IMR-90 (cell line): ENCODE measurements around the gene RAB6D. TPM values are rescaled to one million over a fixed set of nuclear protein-coding genes. Genes with fewer than 3 reads are reported as not detected.
"Not testable (repeated sequence)": the region's sequence is repeated elsewhere in the genome, so short reads cannot be mapped to it uniquely, and the experiment has no call there.

Experiments
- ATAC-seq: fragments of 200-7000 bp; cut with Tn5 transposase; 2 replicates; pipeline ENCODE4 v1.9.1; 2020; ENCODE audit warnings: low read depth, mild to moderate bottlenecking, moderate library complexity
- BruUV-seq: library from RNA; stranded (reverse); fragments of 400-500 nt; replicated peaks from 2 replicates; lab custom pipeline; 2021; lab: Mats Ljungman, UMichigan
- CTCF ChIA-PET: fragments of 300-600 bp; formaldehyde crosslinking; extraction: SDS; loops from one replicate; lab custom pipeline; 2021; ENCODE audit warnings: antibody characterized with exemption; lab: Yijun Ruan, JAX
- POLR2A ChIA-PET: fragments of 300-600 bp; sonication (Branson Sonifier 250); formaldehyde crosslinking; loops from one replicate; lab custom pipeline; 2022; ENCODE audit warnings: antibody characterized with exemption; ENCODE audit not compliant: unreplicated experiment; lab: Charles Lee
- DNase-seq: peaks from one replicate; pipeline ENCODE4 v3.0.0; 2013
- H2AFZ ChIP-seq: replicated peaks from 2 replicates; pipeline ENCODE3; 2013; ENCODE audit warnings: low read length, mild to moderate bottlenecking; ENCODE audit not compliant: poor library complexity
- H2AK5ac ChIP-seq: 2 replicates; pipeline ENCODE4 v1.6.1; 2013; ENCODE audit warnings: low read depth, low read length, inconsistent platforms
- H2AK9ac ChIP-seq: replicated peaks from 2 replicates; pipeline ENCODE3; 2013; ENCODE audit warnings: mild to moderate bottlenecking, low read depth, low read length, moderate library complexity; ENCODE audit not compliant: poor library complexity
- H2BK120ac ChIP-seq: 2 replicates; pipeline ENCODE4 v1.6.1; 2013; ENCODE audit warnings: low read depth, low read length, inconsistent platforms
- H2BK15ac ChIP-seq: 3 replicates; pipeline ENCODE4 v1.6.1; 2013; ENCODE audit warnings: low read depth, low read length, inconsistent platforms
- H2BK20ac ChIP-seq: 2 replicates; pipeline ENCODE4 v1.6.1; 2013; ENCODE audit warnings: low read depth, mild to moderate bottlenecking, inconsistent platforms, low read length, moderate library complexity
- H2BK5ac ChIP-seq: 2 replicates; pipeline ENCODE4 v1.6.1; 2013; ENCODE audit warnings: mild to moderate bottlenecking, low read depth, low read length, inconsistent platforms; ENCODE audit not compliant: poor library complexity, severe bottlenecking
- H3K14ac ChIP-seq: replicated peaks from 2 replicates; pipeline ENCODE4 v1.6.1; 2013; ENCODE audit warnings: low read depth, low read length, inconsistent platforms
- H3K18ac ChIP-seq: 2 replicates; pipeline ENCODE4 v1.6.1; 2013; ENCODE audit warnings: low read depth, low read length, control low read depth
- H3K23ac ChIP-seq: 2 replicates; pipeline ENCODE4 v1.6.1; 2013; ENCODE audit warnings: low read depth, low read length, inconsistent platforms
- H3K27ac ChIP-seq: 2 replicates; pipeline ENCODE4 v1.5.1; 2013; ENCODE audit warnings: mild to moderate bottlenecking, control low read depth, low read length; ENCODE audit not compliant: insufficient read depth
- H3K27me3 ChIP-seq: 2 replicates; pipeline ENCODE4 v1.6.1; 2013; ENCODE audit warnings: low read length; ENCODE audit not compliant: control insufficient read depth, insufficient read depth
- H3K36me3 ChIP-seq: 2 replicates; pipeline ENCODE4 v1.6.1; 2013; ENCODE audit warnings: low read length, mixed read lengths; ENCODE audit not compliant: control insufficient read depth, insufficient read depth
- H3K4ac ChIP-seq: 2 replicates; pipeline ENCODE4 v1.6.1; 2013; ENCODE audit warnings: low read depth, low read length, inconsistent platforms
- H3K4me1 ChIP-seq: 2 replicates; pipeline ENCODE4 v1.6.1; 2013; ENCODE audit warnings: low read length, mixed read lengths; ENCODE audit not compliant: control insufficient read depth, insufficient read depth
- H3K4me2 ChIP-seq: 2 replicates; pipeline ENCODE4 v1.6.1; 2013; ENCODE audit warnings: low read depth, mild to moderate bottlenecking, control low read depth, low read length, moderate library complexity
- H3K4me3 ChIP-seq: 2 replicates; pipeline ENCODE4 v1.5.1; 2013; ENCODE audit warnings: low read depth, mild to moderate bottlenecking, control low read depth, low read length, moderate library complexity; ENCODE audit not compliant: insufficient read depth
- H3K56ac ChIP-seq: 2 replicates; pipeline ENCODE4 v1.6.1; 2013; ENCODE audit warnings: low read length, inconsistent platforms; ENCODE audit not compliant: insufficient read depth; ENCODE audit errors: extremely low read depth
- H3K79me1 ChIP-seq, 2 experiments: 2 replicates each; pipeline ENCODE4 v1.6.1; 2013; ENCODE audit warnings: low read length in 2 of 2, inconsistent platforms in 1 of 2, low read depth in 1 of 2
- H3K9ac ChIP-seq: 2 replicates; pipeline ENCODE4 v1.6.1; 2013; ENCODE audit warnings: low read depth, low read length, control low read depth
- H3K9me1 ChIP-seq: 2 replicates; pipeline ENCODE4 v1.6.1; 2013; ENCODE audit warnings: low read length, inconsistent platforms; ENCODE audit not compliant: insufficient read depth
- H3K9me3 ChIP-seq: 2 replicates; pipeline ENCODE4 v1.6.1; 2013; ENCODE audit warnings: low read length; ENCODE audit not compliant: control insufficient read depth, insufficient read depth
- H4K20me1 ChIP-seq: 2 replicates; pipeline ENCODE4 v1.6.1; 2013; ENCODE audit warnings: low read length, inconsistent platforms; ENCODE audit not compliant: insufficient read depth
- H4K5ac ChIP-seq: 2 replicates; pipeline ENCODE4 v1.6.1; 2013; ENCODE audit warnings: mild to moderate bottlenecking, low read depth, low read length, control low read depth
- H4K8ac ChIP-seq, 2 experiments: 2 replicates each; pipeline ENCODE4 v1.6.1; 2013; ENCODE audit warnings: low read depth in 2 of 2, low read length in 2 of 2, control low read depth in 1 of 2, inconsistent platforms in 1 of 2
- H4K91ac ChIP-seq: 2 replicates; pipeline ENCODE4 v1.6.1; 2013; ENCODE audit warnings: low read depth, low read length, inconsistent platforms; ENCODE audit not compliant: insufficient read depth
- CTCF ChIP-seq: conservative IDR thresholded peaks from 2 replicates; pipeline ENCODE4 v1.5.1; 2012; ENCODE audit warnings: mild to moderate bottlenecking, low read depth, low read length, improper control_type of control experiment
- WGBS, 2 experiments: methylation state at CpG; one replicate each; pipeline versions ENCODE4 v1.1.5 to v1.1.7; 2013; ENCODE audit warnings: missing lambda C conversion rate in 2 of 2; ENCODE audit not compliant: insufficient read length in 1 of 2; ENCODE audit errors: extremely low coverage in 2 of 2; 5-methylcytosine and 5-hydroxymethylcytosine counted together
- dilution Hi-C: fragments of 300-500 bp; cut with HindIII; formaldehyde crosslinking; loops from one replicate; pipeline ENCODE4 v1.14.3; 2018; ENCODE audit warnings: low sequenced_read_pairs; ENCODE audit not compliant: unreplicated experiment
- in situ Hi-C: fragments of 300-500 bp; cut with MboI; formaldehyde crosslinking; loops from 3 replicates; pipeline ENCODE4 v1.14.3; 2019; ENCODE audit warnings: low sequenced_read_pairs, inconsistent platforms, mixed read lengths
- intact Hi-C: fragments of 100-400 bp; cut with micrococcal nuclease; formaldehyde crosslinking; loops from 2 replicates; pipeline ENCODE4 v1.10.0; 2022
- polyA plus RNA-seq, 3 experiments: library from polyadenylated mRNA; depleted of rRNA; stranded (reverse); fragments of >200 nt; gene quantifications; 2 replicates each; pipeline ENCODE4 v1.2.3, GENCODE V29; 2012; ENCODE audit warnings: low replicate concordance in 1 of 3
- total RNA-seq: library from RNA; depleted of rRNA; stranded (reverse); fragments of >200 nt; gene quantifications from 2 replicates; pipeline ENCODE4 v1.2.3, GENCODE V29; 2012

RAB6D gene
- total and polyA plus RNA-seq, 2 of the 4 experiments (the other 2 are of a cell fraction): not detected

- H4K20me1 ChIP-seq, H3K27ac ChIP-seq, H2AFZ ChIP-seq, H4K8ac ChIP-seq, H3K18ac ChIP-seq, H3K4me3 ChIP-seq, H3K27me3 ChIP-seq, H3K14ac ChIP-seq, H3K4ac ChIP-seq, H2AK5ac ChIP-seq, H3K56ac ChIP-seq, H4K5ac ChIP-seq, H2BK15ac ChIP-seq, H2AK9ac ChIP-seq, POLR2A ChIA-PET, H2BK20ac ChIP-seq, H3K36me3 ChIP-seq, H3K4me2 ChIP-seq, dilution Hi-C loops, H3K23ac ChIP-seq, H2BK5ac ChIP-seq, H3K79me1 ChIP-seq, H3K9me3 ChIP-seq, H3K4me1 ChIP-seq, H2BK120ac ChIP-seq, BruUV-seq, H4K91ac ChIP-seq, H3K9ac ChIP-seq, H3K9me1 ChIP-seq: not testable (repeated sequence)
- CTCF ChIA-PET: interaction anchor here (0.6 kb wide), 2 partner anchors 85 to 413 kb away, joined by 3 to 5 read pairs; no protein-coding TSS in a partner anchor
- peak; percentile 54 for ATAC-seq
- peak; percentile 14 for DNase-seq
- intact Hi-C loops (loop anchor here (1.0 to 10.0 kb wide), 2 partner anchors 181 to 541 kb away; no protein-coding TSS in a partner anchor), in situ Hi-C loops (loop anchor here (25.0 kb wide), 1 partner anchor 173 kb away; no protein-coding TSS in a partner anchor)
- 0 out of 2 replicates have a peak, but pooled peaks have one; percentile 23 for TF ChIP-seq CTCF
- WGBS, 2 experiments: no CpG with 5 or more reads among the region's 6 CpGs
Measured at GRCh38 chr2:131335319-131335718, 28.6 kb downstream of the RAB6D start.

GRCh38 chr2:131332709-131333108 lies 31.3 kb downstream of the RAB6D start:
- H2AK5ac ChIP-seq, CTCF ChIA-PET, DNase-seq, H2BK120ac ChIP-seq, H2AFZ ChIP-seq, H3K4ac ChIP-seq, POLR2A ChIA-PET, H4K8ac ChIP-seq, H3K56ac ChIP-seq, H3K23ac ChIP-seq, H2BK20ac ChIP-seq, H3K27me3 ChIP-seq, H3K9me1 ChIP-seq, H4K5ac ChIP-seq, H3K4me3 ChIP-seq, H2BK15ac ChIP-seq, BruUV-seq, H3K36me3 ChIP-seq, H3K18ac ChIP-seq, H4K20me1 ChIP-seq, H3K9ac ChIP-seq, H3K4me1 ChIP-seq, ATAC-seq, H3K4me2 ChIP-seq, H3K79me1 ChIP-seq, H4K91ac ChIP-seq, H3K14ac ChIP-seq, dilution Hi-C loops, H3K27ac ChIP-seq, H3K9me3 ChIP-seq, H2AK9ac ChIP-seq, H2BK5ac ChIP-seq: not testable (repeated sequence)
- WGBS, 2 experiments: no CpG with 5 or more reads among the region's 3 CpGs
- in situ Hi-C loops: loop anchor here (25.0 kb wide), 1 partner anchor 170 kb away; no protein-coding TSS in a partner anchor
- intact Hi-C loops: loop anchor here (10.0 kb wide), 1 partner anchor 538 kb away; no protein-coding TSS in a partner anchor
